Hepatocyte (in vitro differentiated cells): Measurements from ENCODE around the gene CCDC188. TPM values are rescaled to one million over a fixed set of nuclear protein-coding genes. Genes with fewer than 3 reads are reported as not detected.

Experiments
- DNase-seq: peaks from one replicate; pipeline ENCODE4 v3.0.0-alpha.2; 2016; ENCODE audit warnings: low spot score
- H2AFZ ChIP-seq: fragments of 200-600 bp; sonication (generic); 2 replicates; pipeline ENCODE4 v1.6.0; 2016; ENCODE audit warnings: antibody characterized with exemption, mild to moderate bottlenecking
- H3K27ac ChIP-seq: fragments of 200-600 bp; sonication (generic); 2 replicates; pipeline ENCODE4 v1.5.1; 2016; ENCODE audit warnings: mild to moderate bottlenecking
- H3K27me3 ChIP-seq: fragments of 200-600 bp; sonication (generic); 2 replicates; pipeline ENCODE4 v1.6.1; 2016
- H3K36me3 ChIP-seq: fragments of 200-600 bp; sonication (generic); replicated peaks from 2 replicates; pipeline ENCODE4 v1.5.1; 2016; ENCODE audit warnings: low read depth; ENCODE audit not compliant: insufficient read depth
- H3K4me1 ChIP-seq: fragments of 200-600 bp; sonication (generic); 2 replicates; pipeline ENCODE4 v1.5.1; 2016; ENCODE audit warnings: mild to moderate bottlenecking, moderate library complexity; ENCODE audit not compliant: insufficient read depth
- H3K4me2 ChIP-seq: fragments of 200-600 bp; sonication (generic); 2 replicates; pipeline ENCODE4 v1.6.0; 2016
- H3K4me3 ChIP-seq: fragments of 200-600 bp; sonication (generic); 2 replicates; pipeline ENCODE4 v1.5.1; 2016; ENCODE audit warnings: mild to moderate bottlenecking
- H3K79me2 ChIP-seq: fragments of 200-600 bp; sonication (generic); 2 replicates; pipeline ENCODE4 v1.6.0; 2017; ENCODE audit warnings: mild to moderate bottlenecking
- H3K9me2 ChIP-seq: fragments of 200-600 bp; sonication (generic); replicated peaks from 2 replicates; pipeline ENCODE4 v1.6.0; 2017; ENCODE audit warnings: mild to moderate bottlenecking; ENCODE audit not compliant: insufficient read depth
- H3K9me3 ChIP-seq: fragments of 200-600 bp; sonication (generic); 2 replicates; pipeline ENCODE4 v1.5.1; 2016; ENCODE audit warnings: low read depth, mild to moderate bottlenecking
- H4K20me1 ChIP-seq: fragments of 200-600 bp; sonication (generic); 2 replicates; pipeline ENCODE4 v1.6.0; 2016; ENCODE audit warnings: mild to moderate bottlenecking; ENCODE audit not compliant: insufficient read depth, poor library complexity, severe bottlenecking
- CTCF ChIP-seq: fragments of 200-600 bp; sonication (generic); IDR thresholded peaks from 2 replicates; pipeline ENCODE4 v1.5.1; 2016; ENCODE audit warnings: antibody characterized with exemption, mild to moderate bottlenecking; ENCODE audit not compliant: poor library complexity
- EZH2 ChIP-seq: fragments of 200-600 bp; sonication (generic); IDR thresholded peaks from 2 replicates; pipeline ENCODE4 v1.6.1; 2016; ENCODE audit warnings: antibody characterized with exemption, mild to moderate bottlenecking, borderline replicate concordance
- EZH2phosphoT487 ChIP-seq: fragments of 200-600 bp; sonication (generic); IDR thresholded peaks from one replicate; pipeline ENCODE4 v1.6.1; 2018; ENCODE audit warnings: antibody characterized with exemption, mild to moderate bottlenecking, low read depth, moderate library complexity; ENCODE audit not compliant: unreplicated experiment, severe bottlenecking
- WGBS: methylation state at CpG from one replicate; pipeline ENCODE4 v1.1.6; 2016; ENCODE audit warnings: low lambda C conversion rate; ENCODE audit errors: missing lambda C conversion rate; 5-methylcytosine and 5-hydroxymethylcytosine counted together
- polyA plus RNA-seq: library from polyadenylated mRNA; unstranded; fragments of >200 nt; fragmentation: Nextera tagmentation; extraction: Ambion mirVana; gene quantifications from 2 replicates; pipeline ENCODE4 v1.2.1, GENCODE V29; 2016
- total RNA-seq: library from RNA; depleted of rRNA; stranded (reverse); fragments of >200 nt; gene quantifications from 2 replicates; pipeline ENCODE4 v1.2.3, GENCODE V29; 2014

Gene CCDC188
- total and polyA plus RNA-seq, 2 experiments from 2014 or later = not detected

- TF ChIP-seq EZH2 (no peak), EZH2phosphoT487 (no peak), CTCF (no peak)
- Histone ChIP-seq H3K79me2 (no peaks in the 10 kb centered on the region), H3K4me2 (no peak overlapping the region), H3K27me3 (no peaks in the 10 kb centered on the region), H4K20me1 (no peaks in the 10 kb centered on the region), H3K27ac (no peak overlapping the region), H3K4me1 (no peaks in the 10 kb centered on the region), H3K9me2 (no peaks in the 10 kb centered on the region), H3K9me3 (no peaks in the 10 kb centered on the region), H3K4me3 (no peak overlapping the region), H2AFZ (no peak overlapping the region), H3K36me3 (no peaks in the 10 kb centered on the region)
- WGBS = 92% methylated on average over 15 of the region's 18 CpGs
- DNase-seq = no peak
Measured at GRCh38 chr22:20148414-20148813, 2.4 kb downstream of the CCDC188 start.

- H2AFZ ChIP-seq = no peak overlapping the region
Measured at GRCh38 chr22:20147237-20147988, 3.4 kb downstream of the CCDC188 start.

DNA sequence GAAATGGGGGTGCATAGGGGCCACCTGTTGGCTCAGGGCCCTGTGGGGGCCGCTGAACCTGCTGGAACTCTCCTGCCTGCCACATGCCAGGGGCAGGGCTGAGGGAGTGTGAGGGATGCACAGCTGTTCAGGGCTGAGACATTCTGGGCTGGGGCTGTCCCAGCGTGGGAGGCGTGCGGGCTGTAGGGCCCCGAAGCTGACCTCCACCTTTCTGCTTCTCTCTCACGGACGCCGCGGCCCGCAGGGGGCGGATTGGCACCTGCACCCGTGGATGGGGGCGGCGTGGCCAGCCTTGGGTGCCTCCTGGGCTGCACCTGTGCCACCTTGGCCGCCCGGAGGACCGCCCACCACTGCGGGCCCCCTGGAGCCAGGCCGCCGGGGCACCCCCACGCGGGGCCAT lies 4.1 kb downstream of the CCDC188 start:
- Histone ChIP-seq H3K79me2 (no peaks in the 10 kb centered on the region), H3K4me1 (no peaks in the 10 kb centered on the region), H3K4me2 (no peak overlapping the region), H3K27ac (no peak overlapping the region), H3K27me3 (no peaks in the 10 kb centered on the region), H3K36me3 (no peaks in the 10 kb centered on the region), H3K9me2 (no peaks in the 10 kb centered on the region), H3K9me3 (no peaks in the 10 kb centered on the region), H2AFZ (no peak overlapping the region), H4K20me1 (no peaks in the 10 kb centered on the region), H3K4me3 (no peak overlapping the region)
- 90% methylated on average over 13 of the region's 22 CpGs for WGBS
- no peak for DNase-seq
- TF ChIP-seq CTCF = no peak
- TF ChIP-seq EZH2 = no peak
- TF ChIP-seq EZH2phosphoT487 = no peak

More at GRCh38 chr22:20147237-20147988, 3.4 kb downstream of the CCDC188 start:
- Histone ChIP-seq H3K4me3 (no peak overlapping the region), H3K27ac (no peak overlapping the region), H4K20me1 (no peaks in the 10 kb centered on the region), H3K36me3 (no peaks in the 10 kb centered on the region), H3K4me1 (no peaks in the 10 kb centered on the region), H3K27me3 (no peaks in the 10 kb centered on the region), H3K79me2 (no peaks in the 10 kb centered on the region), H3K9me2 (no peaks in the 10 kb centered on the region), H3K4me2 (no peak overlapping the region), H3K9me3 (no peaks in the 10 kb centered on the region)
- DNase-seq = no peak
- 82% methylated on average over 13 of the region's 14 CpGs for WGBS
- TF ChIP-seq CTCF (no peak), EZH2 (no peak), EZH2phosphoT487 (no peak)
